ENCODE results near the gene KLHL21. TPM values are rescaled to one million over a fixed set of nuclear protein-coding genes. Genes with fewer than 3 reads are reported as not detected.

Gene KLHL21
- total RNA-seq, 2 donors from 2014 or later = 10.9 to 13.2 TPM

GRCh38 chr1:6621429-6622391 lies 19.0 kb upstream of the KLHL21 start:
- TF ChIP-seq, protein P1, sequence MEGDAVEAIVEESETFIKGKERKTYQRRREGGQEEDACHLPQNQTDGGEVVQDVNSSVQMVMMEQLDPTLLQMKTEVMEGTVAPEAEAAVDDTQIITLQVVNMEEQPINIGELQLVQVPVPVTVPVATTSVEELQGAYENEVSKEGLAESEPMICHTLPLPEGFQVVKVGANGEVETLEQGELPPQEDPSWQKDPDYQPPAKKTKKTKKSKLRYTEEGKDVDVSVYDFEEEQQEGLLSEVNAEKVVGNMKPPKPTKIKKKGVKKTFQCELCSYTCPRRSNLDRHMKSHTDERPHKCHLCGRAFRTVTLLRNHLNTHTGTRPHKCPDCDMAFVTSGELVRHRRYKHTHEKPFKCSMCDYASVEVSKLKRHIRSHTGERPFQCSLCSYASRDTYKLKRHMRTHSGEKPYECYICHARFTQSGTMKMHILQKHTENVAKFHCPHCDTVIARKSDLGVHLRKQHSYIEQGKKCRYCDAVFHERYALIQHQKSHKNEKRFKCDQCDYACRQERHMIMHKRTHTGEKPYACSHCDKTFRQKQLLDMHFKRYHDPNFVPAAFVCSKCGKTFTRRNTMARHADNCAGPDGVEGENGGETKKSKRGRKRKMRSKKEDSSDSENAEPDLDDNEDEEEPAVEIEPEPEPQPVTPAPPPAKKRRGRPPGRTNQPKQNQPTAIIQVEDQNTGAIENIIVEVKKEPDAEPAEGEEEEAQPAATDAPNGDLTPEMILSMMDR (conservative IDR thresholded peaks at IDR 0.05) = no peak
- Histone ChIP-seq H3K36me3 (ENCODE audit: control insufficient read depth, insufficient read depth, low read length) (peaks cover 75% of the 10 kb centered on the region), H3K4me1 (ENCODE audit: control insufficient read depth, insufficient read depth, low read length) (no peaks in the 10 kb centered on the region), H3K9ac (ENCODE audit: extremely low read depth, low read length, poor library complexity, severe bottlenecking) (no peak overlapping the region), H3K4me3 (ENCODE audit: low read length) (no peak overlapping the region), H3K27ac (ENCODE audit: low read depth, low read length) (no peak overlapping the region), H3K9me3 (ENCODE audit: control insufficient read depth, low read length) (no peaks in the 10 kb centered on the region), H3K27me3 (ENCODE audit: control insufficient read depth, insufficient read depth, low read length, poor library complexity, severe bottlenecking) (no peaks in the 10 kb centered on the region)
- no peak for DNase-seq
- Mint-ChIP-seq H3K36me3 (ENCODE audit: low read depth) (peaks cover 61% of the 10 kb centered on the region), H3K27me3 (ENCODE audit: insufficient read depth) (no peaks in the 10 kb centered on the region), H3K4me1 (no peaks in the 10 kb centered on the region), H3K9me3 (peaks cover 4% of the 10 kb centered on the region), H3K4me3 (no peak overlapping the region), H3K27ac (peak overlapping the region; percentile 64)
- 92 to 95% methylated on average over 33 to 41 of the region's 41 CpGs for WGBS, 2 experiments (ENCODE audit: insufficient coverage in 1 of 2, insufficient read length in 1 of 2)

DNA sequence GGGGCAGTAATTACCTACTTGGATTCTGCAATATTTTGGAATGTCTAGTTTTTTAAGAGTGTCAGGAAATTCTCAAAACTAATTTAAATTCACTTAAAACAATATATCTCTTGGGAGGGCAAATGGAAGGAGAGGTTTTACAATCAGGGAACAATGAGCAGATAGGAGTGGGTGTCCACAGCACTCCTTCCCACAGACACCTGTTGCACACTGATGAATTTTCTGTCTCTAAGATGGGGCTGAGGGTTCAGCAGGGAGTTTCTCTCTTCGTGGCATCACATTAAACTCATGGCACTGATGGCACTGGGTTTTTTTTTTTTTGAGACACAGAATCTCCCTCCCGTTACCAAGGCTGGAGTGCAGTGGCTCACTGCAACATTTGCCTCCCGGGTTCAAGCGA lies 16.4 kb upstream of the KLHL21 start:
- no peaks in the 10 kb centered on the region for H3K27me3 Mint-ChIP-seq (ENCODE audit: insufficient read depth)
- peaks cover 4% of the 10 kb centered on the region for H3K9me3 Mint-ChIP-seq
- Histone ChIP-seq H3K4me3 (ENCODE audit: low read length) (no peak overlapping the region), H3K27me3 (ENCODE audit: control insufficient read depth, insufficient read depth, low read length, poor library complexity, severe bottlenecking) (no peaks in the 10 kb centered on the region), H3K4me1 (ENCODE audit: control insufficient read depth, insufficient read depth, low read length) (no peaks in the 10 kb centered on the region), H3K9me3 (ENCODE audit: control insufficient read depth, low read length) (no peaks in the 10 kb centered on the region), H3K9ac (ENCODE audit: extremely low read depth, low read length, poor library complexity, severe bottlenecking) (no peak overlapping the region), H3K27ac (ENCODE audit: low read depth, low read length) (no peak overlapping the region), H3K36me3 (ENCODE audit: control insufficient read depth, insufficient read depth, low read length) (peaks cover 73% of the 10 kb centered on the region)
- H3K4me3 Mint-ChIP-seq = no peak overlapping the region
- peaks cover 60% of the 10 kb centered on the region for H3K36me3 Mint-ChIP-seq (ENCODE audit: low read depth)
- no peak overlapping the region for H3K27ac Mint-ChIP-seq
- 96 to 100% methylated on average over 2 to 4 of the region's 4 CpGs for WGBS, 2 experiments (ENCODE audit: insufficient coverage in 1 of 2, insufficient read length in 1 of 2)
- DNase-seq = no peak
- TF ChIP-seq, protein P1 (conservative IDR thresholded peaks at IDR 0.05) = no peak
- peaks cover 3% of the 10 kb centered on the region for H3K4me1 Mint-ChIP-seq

DNA sequence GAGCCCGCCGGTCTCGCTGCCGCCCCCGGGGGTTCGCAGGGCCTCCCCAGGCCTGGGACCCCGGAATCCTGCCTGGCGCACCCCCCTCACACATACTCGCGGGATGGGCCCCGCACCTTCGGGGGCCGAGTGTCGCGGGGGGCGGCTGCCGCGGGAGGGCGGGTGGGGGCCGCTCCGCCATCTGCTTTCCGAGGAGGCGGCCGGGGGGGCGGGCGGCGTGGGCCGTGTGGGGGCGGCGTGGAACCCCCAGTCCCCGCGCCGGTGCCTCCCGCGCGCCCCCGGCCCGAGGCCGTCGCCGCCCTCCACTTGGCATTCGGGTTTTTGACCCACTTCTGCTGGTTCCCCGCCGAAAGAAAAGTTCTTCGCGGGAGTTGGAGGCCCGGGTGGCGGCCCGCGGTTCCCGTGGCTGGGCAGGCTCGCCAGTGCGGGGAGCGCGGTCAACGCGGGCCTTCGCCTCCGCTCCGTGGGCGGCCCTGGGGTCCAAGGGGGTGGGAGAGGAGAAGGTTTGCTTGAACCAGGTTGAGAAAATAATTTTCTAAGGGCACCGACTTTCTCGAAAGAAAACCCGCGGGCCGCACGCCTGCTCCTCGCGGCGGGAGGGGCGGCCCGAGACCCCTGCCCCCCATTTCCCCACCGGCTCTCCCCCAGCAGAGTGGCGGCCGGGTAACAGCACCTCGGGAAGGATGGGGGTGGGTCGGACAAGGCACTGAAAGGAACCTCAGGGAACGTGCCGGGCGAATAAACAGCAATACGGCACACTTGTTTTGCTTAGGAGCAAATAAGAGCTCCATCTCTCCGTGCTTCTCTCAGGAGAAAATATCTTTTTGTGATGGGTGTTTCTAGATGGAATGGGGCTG lies 12.5 kb upstream of the KLHL21 start:
- WGBS, 2 experiments (ENCODE audit: insufficient coverage in 1 of 2, insufficient read length in 1 of 2) = 1% methylated on average over 33 to 80 of the region's 82 CpGs
- TF ChIP-seq, protein P1 (conservative IDR thresholded peaks at IDR 0.05) = no peak
- Mint-ChIP-seq H3K27ac (peak overlapping the region; percentile 89), H3K4me3 (peak overlapping the region; percentile 72), H3K36me3 (ENCODE audit: low read depth) (peaks cover 27% of the 10 kb centered on the region), H3K9me3 (no peaks in the 10 kb centered on the region), H3K4me1 (peaks cover 9% of the 10 kb centered on the region), H3K27me3 (ENCODE audit: insufficient read depth) (peaks cover 5% of the 10 kb centered on the region)
- H3K4me3 ChIP-seq (ENCODE audit: low read length) = peak overlapping the region; percentile 87
- H3K36me3 ChIP-seq (ENCODE audit: control insufficient read depth, insufficient read depth, low read length) = peaks cover 35% of the 10 kb centered on the region
- H3K9me3 ChIP-seq (ENCODE audit: control insufficient read depth, low read length) = no peaks in the 10 kb centered on the region
- peak; percentile 64 for DNase-seq
- H3K27me3 ChIP-seq (ENCODE audit: control insufficient read depth, insufficient read depth, low read length, poor library complexity, severe bottlenecking) = no peaks in the 10 kb centered on the region
- H3K9ac ChIP-seq (ENCODE audit: extremely low read depth, low read length, poor library complexity, severe bottlenecking) = peak overlapping the region; percentile 62
- H3K27ac ChIP-seq (ENCODE audit: low read depth, low read length) = no peak overlapping the region
- no peaks in the 10 kb centered on the region for H3K4me1 ChIP-seq (ENCODE audit: control insufficient read depth, insufficient read depth, low read length)
